ENCODE measurements around the gene ANAPC4.

ANAPC4 gene

DNA sequence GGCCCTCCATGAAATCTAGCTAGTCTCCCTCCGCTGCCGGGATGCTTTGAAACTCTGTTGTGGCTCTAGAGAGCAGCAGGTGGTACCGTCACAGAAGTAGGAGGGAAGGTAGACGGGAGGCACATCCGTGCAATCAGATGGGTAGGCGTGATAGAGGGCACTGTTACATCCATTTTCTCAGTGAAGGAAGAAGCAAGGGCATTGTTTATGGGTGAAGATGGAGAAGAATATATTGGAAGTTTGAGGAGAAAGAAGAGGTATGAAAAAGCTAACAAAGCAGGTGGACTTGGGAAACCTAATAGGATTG lies 1.3 kb downstream of the ANAPC4 start:
- DNase-seq (ENCODE audit: low read depth) = no peak

- DNase-seq (ENCODE audit: low read depth) = no peak
Observed at GRCh38 chr4:25379591-25379990, 2.5 kb downstream of the ANAPC4 start.

DNA sequence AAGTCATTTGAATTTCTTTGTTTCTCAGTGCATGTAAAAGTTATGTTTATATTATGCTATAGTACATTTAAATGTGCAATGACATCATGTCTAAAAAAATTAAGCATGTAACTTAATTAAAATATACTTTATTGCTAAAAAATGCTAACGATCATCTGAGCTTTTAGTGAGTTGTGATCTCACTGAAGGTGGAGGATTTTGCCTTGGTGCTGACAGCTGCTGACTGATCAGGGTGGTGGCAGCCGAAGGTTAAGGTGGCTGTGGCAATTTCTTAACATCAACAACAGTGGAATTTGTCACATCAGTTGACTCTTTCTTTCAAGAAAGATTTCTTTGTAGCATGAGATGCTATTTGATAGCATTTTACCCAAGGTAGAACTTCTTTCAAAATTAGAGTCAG lies 6.6 kb downstream of the ANAPC4 start:
- DNase-seq (ENCODE audit: low read depth) = no peak

DNA sequence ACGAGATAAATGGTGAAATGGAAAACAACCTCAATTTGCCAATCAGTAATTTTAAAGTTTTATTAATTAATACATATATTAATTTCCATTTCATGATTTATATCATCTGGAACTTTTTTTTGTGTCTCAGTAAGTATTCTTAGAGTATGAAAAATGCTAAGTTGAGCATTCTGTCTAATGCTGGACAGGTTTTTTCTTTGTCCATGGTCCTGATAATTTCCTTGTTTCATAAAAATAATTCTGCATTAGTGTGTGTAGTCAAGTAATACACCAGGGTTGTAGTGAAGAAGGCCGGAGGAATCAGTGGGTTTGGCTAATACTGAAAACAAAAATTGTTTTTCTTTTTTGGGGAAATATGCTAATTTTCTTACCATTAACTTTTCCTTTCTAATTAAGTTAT lies 9.9 kb downstream of the ANAPC4 start:
- no peak for DNase-seq (ENCODE audit: low read depth)

DNA sequence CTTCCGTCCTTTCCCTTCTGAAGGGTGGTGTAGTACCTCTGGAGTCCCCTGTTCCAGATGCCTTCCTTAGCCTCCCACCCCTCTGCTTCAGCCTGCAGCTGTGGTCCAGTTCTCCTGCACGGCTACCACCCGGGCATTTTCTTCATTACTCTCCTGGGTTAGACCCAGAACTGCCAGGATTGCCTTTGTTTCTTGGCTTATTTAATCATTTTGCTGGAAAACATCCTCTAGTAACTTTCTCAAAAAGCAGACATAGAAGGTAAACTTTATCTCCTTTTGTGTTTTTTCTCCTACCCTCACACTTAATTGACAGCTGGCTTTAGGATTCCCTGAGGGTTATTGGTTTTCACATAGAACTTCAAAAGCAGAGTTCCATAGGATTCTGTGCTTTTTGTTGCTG lies 20.2 kb downstream of the ANAPC4 start:
- no peak for DNase-seq (ENCODE audit: low read depth)

GRCh38 chr4:25399510-25399909 lies 22.4 kb downstream of the ANAPC4 start:
- DNase-seq (ENCODE audit: low read depth) = no peak

GRCh38 chr4:25401066-25401465 lies 24.0 kb downstream of the ANAPC4 start:
- no peak for DNase-seq (ENCODE audit: low read depth)

- no peak for DNase-seq (ENCODE audit: low read depth)
Observed at GRCh38 chr4:25402521-25402920, 25.5 kb downstream of the ANAPC4 start.

DNA sequence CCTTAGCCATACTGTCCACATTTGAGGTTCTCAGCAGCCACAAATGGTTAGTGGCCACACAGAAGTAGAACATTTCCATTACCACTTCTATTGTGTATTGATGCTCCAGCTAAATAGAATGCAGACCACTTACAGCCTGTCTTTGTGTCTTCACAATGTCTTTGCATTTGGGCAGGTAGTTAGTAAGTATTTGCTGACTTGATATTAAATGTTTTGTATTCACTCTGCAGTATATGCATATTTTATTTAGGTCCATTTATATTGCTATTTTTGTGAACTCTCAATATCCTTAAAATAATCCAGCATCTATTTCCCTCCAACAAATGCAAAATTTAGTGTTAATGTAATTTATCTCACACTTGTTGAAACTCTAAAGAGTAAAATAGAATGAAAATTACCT lies 26.6 kb downstream of the ANAPC4 start:
- no peak for DNase-seq (ENCODE audit: low read depth)

GRCh38 chr4:25405453-25405852 lies 28.4 kb downstream of the ANAPC4 start:
- no peak for DNase-seq (ENCODE audit: low read depth)

DNA sequence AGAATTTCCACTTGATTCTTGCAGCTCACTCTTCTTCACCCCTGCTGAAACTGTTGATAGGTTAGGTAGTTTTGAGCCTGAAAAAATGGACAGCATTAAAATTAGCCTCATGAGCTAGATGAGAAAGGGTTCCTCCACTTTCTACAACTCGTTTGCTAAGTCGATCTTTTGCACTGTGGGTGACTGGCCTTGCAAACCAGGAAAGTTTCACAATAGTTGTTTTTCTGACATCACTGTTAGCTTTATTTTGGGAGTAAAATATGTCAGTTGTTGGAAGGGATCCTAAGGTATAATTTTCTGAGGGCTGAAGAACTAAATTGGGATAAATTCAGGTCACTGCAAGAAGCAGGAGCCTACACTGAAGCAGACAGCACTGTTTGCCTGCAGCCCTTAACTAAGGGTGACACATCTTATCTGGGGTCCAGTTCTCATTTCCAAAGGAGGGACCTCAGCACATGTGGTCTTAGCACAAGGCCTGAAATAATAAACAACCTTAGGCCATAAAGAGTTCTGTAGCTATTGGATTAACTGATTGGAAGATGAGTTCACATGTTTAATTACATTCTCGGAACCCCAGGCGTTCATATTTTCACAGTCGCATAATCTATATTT lies 29.1 kb downstream of the ANAPC4 start:
- DNase-seq (ENCODE audit: low read depth) = no peak

- no peak for DNase-seq (ENCODE audit: low read depth)
Observed at GRCh38 chr4:25410820-25411529, 33.9 kb downstream of the ANAPC4 start.

DNA sequence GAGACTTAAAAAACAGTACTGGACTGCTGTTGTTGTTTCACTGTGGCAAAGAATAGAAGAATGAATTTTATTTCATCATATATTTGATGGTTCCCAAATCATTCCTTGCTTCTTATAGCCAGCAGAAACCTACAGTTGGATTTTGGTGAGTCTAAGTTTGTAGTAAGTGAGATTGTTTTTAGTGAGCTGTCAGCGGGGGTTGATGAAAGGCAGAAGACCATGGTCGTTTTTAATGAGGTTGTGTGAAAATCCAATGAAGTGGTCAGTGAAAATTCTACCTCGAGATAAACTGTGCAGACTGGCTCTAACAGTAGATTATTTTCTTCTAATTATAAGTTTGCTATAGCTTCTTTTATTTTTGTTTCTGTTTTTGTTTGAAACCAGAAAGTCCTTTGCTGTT lies 36.2 kb downstream of the ANAPC4 start:
- no peak for DNase-seq (ENCODE audit: low read depth)

GRCh38 chr4:25417014-25417413 lies 40.0 kb downstream of the ANAPC4 start:
- DNase-seq (ENCODE audit: low read depth) = no peak

DNA sequence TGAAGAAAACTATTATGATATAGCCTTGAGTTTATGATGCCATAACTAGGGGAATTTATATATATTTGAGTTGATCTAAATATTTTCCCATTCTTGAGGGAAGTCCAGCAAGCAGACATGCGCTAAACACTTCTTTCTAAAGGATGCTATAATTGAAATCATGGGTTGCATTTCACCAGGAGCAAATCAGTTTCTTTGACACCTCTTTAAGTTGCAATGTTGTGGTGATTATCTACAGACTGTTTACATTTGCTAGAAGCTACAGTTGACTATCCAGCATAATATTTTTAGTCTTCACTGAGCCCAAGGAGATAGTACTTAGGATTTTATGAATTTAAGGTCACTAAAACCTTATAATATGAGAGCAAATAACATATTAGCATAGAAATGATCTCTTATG lies 43.9 kb downstream of the ANAPC4 start:
- DNase-seq (ENCODE audit: low read depth) = no peak

DNA sequence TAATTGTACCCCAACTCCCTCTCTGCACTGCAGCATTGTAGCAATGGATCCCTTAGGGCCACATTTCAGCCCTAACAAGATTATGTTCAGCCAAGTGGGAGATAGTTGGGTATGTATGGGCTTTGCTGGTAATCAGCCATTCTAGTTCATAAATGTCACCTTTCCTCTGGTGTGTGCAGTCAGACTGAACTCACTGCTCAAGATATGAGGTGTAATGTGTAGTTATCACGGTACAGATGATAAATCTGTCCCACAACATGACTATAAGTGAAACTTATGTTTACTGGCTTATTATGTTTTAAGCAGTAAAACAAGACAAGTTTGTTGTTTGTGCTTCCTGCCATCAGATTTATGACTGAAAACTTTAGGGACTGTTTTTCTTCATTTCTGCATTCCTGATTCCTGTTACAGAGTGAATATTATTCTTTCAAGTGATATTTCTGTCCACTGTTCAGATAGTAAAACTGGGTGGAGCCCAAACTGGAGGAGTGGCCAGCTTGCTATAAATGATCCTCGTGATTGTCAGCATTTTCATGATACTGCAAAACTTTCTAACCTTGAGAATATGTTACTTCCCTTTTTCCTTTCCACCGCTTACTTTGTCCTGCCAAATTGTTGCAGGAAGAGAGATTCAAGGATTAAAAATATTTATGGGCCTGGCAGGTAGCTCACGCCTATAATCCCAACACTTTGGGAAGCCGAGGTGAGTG lies 44.9 kb downstream of the ANAPC4 start:
- DNase-seq (ENCODE audit: low read depth) = no peak

- no peak for DNase-seq (ENCODE audit: low read depth)
Observed at GRCh38 chr4:25423548-25423947, 46.5 kb downstream of the ANAPC4 start.

- DNase-seq (ENCODE audit: low read depth) = no peak
Observed at GRCh38 chr4:25424539-25425228, 47.6 kb downstream of the ANAPC4 start.

DNA sequence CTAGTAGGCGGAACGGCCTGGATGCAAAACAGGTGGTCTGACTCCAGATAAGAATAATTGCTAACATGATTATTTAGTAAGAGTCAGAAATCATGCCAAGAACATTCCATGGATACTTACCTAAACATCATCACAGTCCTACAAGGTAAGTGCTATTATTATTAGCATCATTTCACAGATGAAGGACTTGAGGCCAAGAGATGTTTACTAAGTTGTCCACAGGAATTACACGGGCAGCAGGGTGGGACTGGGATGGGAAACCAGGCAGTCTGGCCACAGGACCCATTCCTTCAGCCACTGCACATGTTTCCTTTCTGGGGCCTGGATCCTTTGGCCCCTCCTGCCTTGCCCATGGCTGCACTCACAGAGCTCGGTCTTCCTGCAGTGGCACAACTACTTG lies 48.3 kb downstream of the ANAPC4 start:
- no peak for DNase-seq (ENCODE audit: low read depth)

DNA sequence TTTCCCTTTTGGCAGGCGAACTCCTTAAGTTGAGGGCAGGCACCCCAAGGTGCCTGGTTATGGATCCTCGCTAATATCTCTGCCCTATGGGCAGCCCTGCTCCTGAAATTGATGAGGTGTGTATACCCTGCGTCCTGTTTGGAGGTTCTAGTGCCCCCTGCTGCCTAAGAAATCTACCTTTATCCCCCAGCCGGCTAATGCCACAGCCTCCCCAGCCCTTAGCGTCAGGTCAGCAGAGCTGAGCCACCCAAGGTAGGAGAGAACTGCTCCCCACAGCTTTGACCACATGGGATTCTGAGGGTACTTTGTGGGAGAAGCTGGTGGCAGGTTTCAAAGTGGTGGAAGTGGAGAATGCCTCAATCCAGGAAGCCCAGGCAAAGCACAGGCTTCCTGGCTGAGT lies 50.8 kb downstream of the ANAPC4 start:
- no peak for DNase-seq (ENCODE audit: low read depth)

- no peak for DNase-seq (ENCODE audit: low read depth)
Observed at GRCh38 chr4:25430630-25431029, 53.6 kb downstream of the ANAPC4 start.

- DNase-seq (ENCODE audit: low read depth) = no peak
Observed at GRCh38 chr4:25433966-25434827, 57.1 kb downstream of the ANAPC4 start.

Data from stimulated activated CD8-positive, alpha-beta memory T cell treated with anti-CD3 and anti-CD28 coated beads, Interleukin-4, amount 100 ng/mL, for 24 hours (primary cell).